ENCODE measurements around the gene ARL6IP4.
"Not testable (repeated sequence)": the region's sequence is repeated elsewhere in the genome, so short reads cannot be mapped to it uniquely, and the experiment has no call there.

Gene ARL6IP4

DNA sequence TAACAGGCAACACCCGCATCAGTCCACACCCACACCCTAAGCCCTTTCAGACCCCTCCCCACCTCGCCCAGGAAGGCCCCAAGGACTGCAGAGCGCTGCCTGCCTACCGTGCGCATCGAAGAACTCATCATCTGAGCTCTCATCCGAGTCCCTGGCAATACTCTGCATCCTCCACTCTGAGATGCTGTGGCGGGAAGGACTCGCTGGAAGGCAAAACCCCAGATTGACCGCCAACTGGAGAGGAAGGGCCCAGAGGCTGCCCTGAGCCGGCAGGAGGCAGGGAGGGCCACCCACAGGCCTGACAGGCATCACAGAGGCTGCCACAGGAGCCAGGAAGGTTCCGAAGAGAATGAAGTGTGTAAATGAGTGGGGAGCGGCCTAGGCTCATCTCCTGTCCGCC is 23.8 kb downstream of the ARL6IP4 start:
- H3K36me3 ChIP-seq (ENCODE audit: control insufficient read depth in 5 of 5, insufficient read depth in 5 of 5, low read length in 5 of 5), result peaks cover 0 to 58% (median 50%) of the 10 kb centered on the region in 5 donors
- H3K27ac ChIP-seq (ENCODE audit: low read depth, low read length), result no peak overlapping the region
- H3K4me1 ChIP-seq (ENCODE audit: control insufficient read depth in 5 of 5, insufficient read depth in 5 of 5, low read length in 5 of 5), result no peaks in the 10 kb centered on the region

DNA sequence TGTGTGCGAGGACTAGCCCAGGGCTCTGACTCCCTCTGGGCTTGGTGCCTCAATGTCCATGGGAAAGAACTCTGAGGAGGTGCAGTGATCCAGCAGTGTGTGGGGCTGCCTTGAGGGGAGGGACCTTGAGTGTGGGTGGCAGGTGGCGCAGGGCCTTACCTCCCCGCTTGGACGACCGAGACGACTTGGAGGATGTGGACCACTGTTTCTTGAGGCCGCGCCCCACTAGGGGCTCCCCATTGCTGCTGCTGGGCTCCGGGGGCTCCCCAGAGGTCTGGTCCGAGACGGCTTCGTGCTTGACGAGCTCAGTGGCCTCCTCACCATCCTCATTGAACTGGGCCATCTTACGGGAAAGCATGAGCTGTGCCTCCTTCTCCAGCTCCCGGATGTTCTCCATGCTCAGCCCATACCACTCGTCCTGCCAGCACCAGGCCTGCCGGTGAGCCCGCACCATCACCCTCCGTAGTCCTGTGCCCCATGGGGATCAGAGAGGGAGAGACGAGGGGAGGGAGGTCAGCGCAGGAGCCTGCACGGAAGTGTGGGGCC is 24.7 kb downstream of the ARL6IP4 start:
- no peaks in the 10 kb centered on the region for H3K27me3 ChIP-seq (ENCODE audit: control insufficient read depth in 5 of 5, insufficient read depth in 4 of 5, low read length in 5 of 5)
- H3K9ac ChIP-seq (ENCODE audit: low read length in 5 of 5), result no peak overlapping the region
- H3K9me3 ChIP-seq (ENCODE audit: control insufficient read depth in 5 of 5, low read length in 5 of 5), result no peaks in the 10 kb centered on the region
- no peak overlapping the region for H3K4me3 ChIP-seq (ENCODE audit: low read depth in 1 of 5, low read length in 5 of 5)
- H3K36me3 ChIP-seq (ENCODE audit: control insufficient read depth in 5 of 5, insufficient read depth in 5 of 5, low read length in 5 of 5), result peaks cover 0 to 58% (median 55%) of the 10 kb centered on the region in 5 donors
- H3K4me1 ChIP-seq (ENCODE audit: control insufficient read depth in 5 of 5, insufficient read depth in 5 of 5, low read length in 5 of 5), result no peaks in the 10 kb centered on the region
- H3K27ac ChIP-seq (ENCODE audit: low read depth, low read length), result no peak overlapping the region

More for the DNA sequence above, 23.8 kb downstream of the ARL6IP4 start:
- Histone ChIP-seq H3K27me3 (ENCODE audit: control insufficient read depth in 5 of 5, insufficient read depth in 4 of 5, low read length in 5 of 5) (no peaks in the 10 kb centered on the region), H3K9ac (ENCODE audit: low read length in 5 of 5) (no peak overlapping the region), H3K9me3 (ENCODE audit: control insufficient read depth in 5 of 5, low read length in 5 of 5) (no peaks in the 10 kb centered on the region), H3K4me3 (ENCODE audit: low read depth in 1 of 5, low read length in 5 of 5) (no peak overlapping the region)

DNA sequence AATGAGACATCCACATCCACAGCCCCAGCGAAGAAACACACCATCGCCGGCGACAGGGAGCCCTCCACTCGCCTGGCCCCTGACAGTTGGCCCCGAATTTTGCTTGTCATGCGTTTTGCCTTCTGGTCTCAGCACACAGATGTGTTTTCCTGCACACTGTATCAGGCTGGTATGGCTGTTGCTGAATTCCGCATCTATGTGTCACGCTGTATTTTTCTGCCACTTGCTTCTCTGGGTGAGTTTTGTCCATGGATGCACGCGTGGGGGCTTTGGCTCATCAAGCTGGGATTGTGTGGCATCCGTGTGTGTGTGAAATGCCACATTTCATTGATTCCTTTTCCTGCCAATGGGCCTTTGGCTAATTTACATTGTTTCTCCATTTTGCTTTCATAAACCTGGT is 26.5 kb downstream of the ARL6IP4 start:
- Histone ChIP-seq H3K27me3 (ENCODE audit: control insufficient read depth in 5 of 5, insufficient read depth in 4 of 5, low read length in 5 of 5) (no peaks in the 10 kb centered on the region), H3K4me1 (ENCODE audit: control insufficient read depth in 5 of 5, insufficient read depth in 5 of 5, low read length in 5 of 5) (peaks cover 0 to 4% (median 0%) of the 10 kb centered on the region in 5 donors), H3K4me3 (ENCODE audit: low read depth in 1 of 5, low read length in 5 of 5) (no peak overlapping the region), H3K9me3 (ENCODE audit: control insufficient read depth in 5 of 5, low read length in 5 of 5) (no peaks in the 10 kb centered on the region), H3K27ac (ENCODE audit: low read depth, low read length) (no peak overlapping the region), H3K36me3 (ENCODE audit: control insufficient read depth in 5 of 5, insufficient read depth in 5 of 5, low read length in 5 of 5) (peaks cover 0 to 62% (median 57%) of the 10 kb centered on the region in 5 donors), H3K9ac (ENCODE audit: low read length in 5 of 5) (no peak overlapping the region)

DNA sequence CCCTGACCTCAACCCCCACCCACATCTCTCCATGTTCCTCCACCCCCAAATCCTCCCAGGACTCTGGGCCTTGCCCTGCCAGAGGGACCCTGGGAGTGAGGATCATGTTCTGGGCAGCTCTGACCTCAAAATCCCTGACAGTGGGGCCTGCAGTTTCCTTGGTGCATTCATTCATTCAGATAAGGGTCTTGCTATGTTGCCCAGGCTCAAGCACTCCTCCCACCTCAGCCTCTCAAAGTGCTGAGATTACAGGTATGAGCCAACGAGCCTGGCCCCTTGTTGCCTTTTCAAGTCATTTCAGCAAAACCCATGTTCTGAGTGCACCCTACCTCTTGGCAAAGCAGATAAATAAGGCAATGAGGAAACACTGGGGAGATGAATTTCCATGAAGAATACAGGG is 29.6 kb downstream of the ARL6IP4 start:
- no peak overlapping the region for H3K4me3 ChIP-seq (ENCODE audit: low read depth in 1 of 5, low read length in 5 of 5)
- no peak overlapping the region for H3K27ac ChIP-seq (ENCODE audit: low read depth, low read length)
- no peaks in the 10 kb centered on the region for H3K27me3 ChIP-seq (ENCODE audit: control insufficient read depth in 5 of 5, insufficient read depth in 4 of 5, low read length in 5 of 5)
- peaks cover 0 to 69% (median 53%) of the 10 kb centered on the region in 5 donors for H3K36me3 ChIP-seq (ENCODE audit: control insufficient read depth in 5 of 5, insufficient read depth in 5 of 5, low read length in 5 of 5)
- peaks cover 0 to 4% (median 0%) of the 10 kb centered on the region in 5 donors for H3K4me1 ChIP-seq (ENCODE audit: control insufficient read depth in 5 of 5, insufficient read depth in 5 of 5, low read length in 5 of 5)
- H3K9me3 ChIP-seq (ENCODE audit: control insufficient read depth in 5 of 5, low read length in 5 of 5), result no peaks in the 10 kb centered on the region
- H3K9ac ChIP-seq (ENCODE audit: low read length in 5 of 5), result no peak overlapping the region

DNA sequence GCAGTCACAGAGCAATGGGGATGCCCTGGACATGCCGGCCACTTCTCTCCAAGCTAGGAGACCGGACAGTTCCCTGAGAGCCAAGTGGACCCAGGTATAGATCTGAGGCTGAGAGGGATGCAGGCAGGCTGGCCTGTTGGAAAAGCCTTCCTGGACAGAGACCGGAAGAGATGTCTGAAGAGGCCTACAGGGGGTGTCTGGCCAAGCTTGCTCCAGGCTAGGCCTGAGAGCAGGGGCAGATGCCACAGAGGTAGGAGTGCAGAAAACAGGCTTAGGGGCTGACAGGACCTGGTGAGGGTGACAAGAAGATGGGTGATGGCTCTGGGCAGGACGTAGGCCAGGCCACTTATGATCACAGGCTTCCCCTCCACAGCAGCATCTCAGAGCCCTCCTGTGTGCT is 30.2 kb downstream of the ARL6IP4 start:
- H3K36me3 ChIP-seq (ENCODE audit: control insufficient read depth in 5 of 5, insufficient read depth in 5 of 5, low read length in 5 of 5), result peaks cover 0 to 63% (median 49%) of the 10 kb centered on the region in 5 donors
- H3K4me1 ChIP-seq (ENCODE audit: control insufficient read depth in 5 of 5, insufficient read depth in 5 of 5, low read length in 5 of 5), result peaks cover 0 to 4% (median 0%) of the 10 kb centered on the region in 5 donors
- no peaks in the 10 kb centered on the region for H3K27me3 ChIP-seq (ENCODE audit: control insufficient read depth in 5 of 5, insufficient read depth in 4 of 5, low read length in 5 of 5)
- no peak overlapping the region for H3K4me3 ChIP-seq (ENCODE audit: low read depth in 1 of 5, low read length in 5 of 5)
- H3K9me3 ChIP-seq (ENCODE audit: control insufficient read depth in 5 of 5, low read length in 5 of 5), result no peaks in the 10 kb centered on the region
- no peak overlapping the region for H3K9ac ChIP-seq (ENCODE audit: low read length in 5 of 5)
- H3K27ac ChIP-seq (ENCODE audit: low read depth, low read length), result no peak overlapping the region

DNA sequence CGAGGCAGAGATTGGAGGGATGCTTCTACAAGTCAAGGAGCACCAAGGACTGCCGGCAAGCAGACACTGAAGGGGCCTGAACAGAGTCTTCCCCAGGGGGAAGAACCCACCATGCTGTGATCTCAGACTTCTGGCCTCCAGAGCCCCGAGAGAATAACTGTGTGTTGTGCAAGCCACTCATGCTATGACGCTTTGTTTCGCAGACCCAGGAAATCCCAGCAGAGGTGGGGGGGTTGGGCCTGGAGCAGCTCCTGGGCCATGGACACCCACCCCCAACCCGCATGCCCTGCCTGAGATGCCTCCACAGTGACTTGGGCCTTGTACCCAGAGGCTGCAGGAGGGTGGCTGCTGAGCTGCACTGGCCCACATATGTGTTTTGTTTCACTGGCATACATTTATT is 31.2 kb downstream of the ARL6IP4 start:
- no peak overlapping the region for H3K27ac ChIP-seq (ENCODE audit: low read depth, low read length)
- no peak overlapping the region for H3K9ac ChIP-seq (ENCODE audit: low read length in 5 of 5)
- H3K27me3 ChIP-seq (ENCODE audit: control insufficient read depth in 5 of 5, insufficient read depth in 4 of 5, low read length in 5 of 5), result no peaks in the 10 kb centered on the region
- peaks cover 0 to 4% (median 0%) of the 10 kb centered on the region in 5 donors for H3K4me1 ChIP-seq (ENCODE audit: control insufficient read depth in 5 of 5, insufficient read depth in 5 of 5, low read length in 5 of 5)
- H3K9me3 ChIP-seq (ENCODE audit: control insufficient read depth in 5 of 5, low read length in 5 of 5), result no peaks in the 10 kb centered on the region
- peaks cover 0 to 63% (median 49%) of the 10 kb centered on the region in 5 donors for H3K36me3 ChIP-seq (ENCODE audit: control insufficient read depth in 5 of 5, insufficient read depth in 5 of 5, low read length in 5 of 5)
- H3K4me3 ChIP-seq (ENCODE audit: low read depth in 1 of 5, low read length in 5 of 5), result no peak overlapping the region

DNA sequence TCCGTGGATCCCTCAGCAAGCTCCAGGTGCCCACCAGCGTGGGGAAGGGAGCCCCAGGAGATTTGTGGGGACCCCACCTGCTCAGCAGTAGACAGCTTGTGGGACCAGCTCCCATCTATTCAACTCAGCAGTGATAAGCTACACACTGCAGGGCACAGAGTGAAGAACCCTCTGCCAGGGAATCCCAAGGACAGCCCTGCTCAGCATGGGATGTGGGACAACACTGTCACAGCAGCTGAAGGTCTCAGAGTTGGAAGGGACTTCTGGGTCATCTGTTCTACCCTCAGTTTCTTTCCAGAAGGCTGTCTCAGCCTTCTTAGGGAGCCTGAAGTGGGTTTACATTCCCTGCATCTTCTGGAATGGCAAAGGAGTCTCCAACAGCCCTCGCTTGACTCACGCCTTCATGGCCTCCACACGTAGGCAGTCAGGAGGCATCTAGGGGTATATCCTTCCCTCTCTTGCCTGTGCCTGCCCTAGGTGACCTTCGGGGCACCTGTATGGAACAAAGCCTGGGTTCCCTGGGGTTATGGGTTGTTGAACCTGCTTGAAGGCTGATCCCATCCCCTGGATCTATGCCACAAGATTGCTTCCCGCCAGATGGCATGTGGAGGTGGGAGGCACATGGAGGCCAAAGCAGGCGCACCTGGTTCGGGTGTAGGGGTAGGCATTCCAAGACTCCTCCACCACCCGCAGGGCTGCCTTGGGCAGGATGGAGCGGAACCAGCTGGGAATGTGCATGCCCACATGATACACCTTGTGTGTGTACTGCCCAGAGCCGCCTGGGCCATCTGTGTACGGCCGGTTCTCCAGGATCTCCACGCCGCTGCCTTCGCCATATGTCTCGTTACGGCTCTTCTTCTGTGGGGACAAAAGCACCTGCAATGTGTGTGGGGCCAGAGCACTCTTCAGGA is 33.0 kb downstream of the ARL6IP4 start:
- Histone ChIP-seq H3K27me3 (ENCODE audit: control insufficient read depth in 5 of 5, insufficient read depth in 4 of 5, low read length in 5 of 5) (no peaks in the 10 kb centered on the region), H3K4me1 (ENCODE audit: control insufficient read depth in 5 of 5, insufficient read depth in 5 of 5, low read length in 5 of 5) (peaks cover 0 to 4% (median 0%) of the 10 kb centered on the region in 5 donors), H3K36me3 (ENCODE audit: control insufficient read depth in 5 of 5, insufficient read depth in 5 of 5, low read length in 5 of 5) (peaks cover 0 to 52% (median 36%) of the 10 kb centered on the region in 5 donors), H3K9me3 (ENCODE audit: control insufficient read depth in 5 of 5, low read length in 5 of 5) (no peaks in the 10 kb centered on the region), H3K9ac (ENCODE audit: low read length in 5 of 5) (no peak overlapping the region), H3K4me3 (ENCODE audit: low read depth in 1 of 5, low read length in 5 of 5) (no peak overlapping the region), H3K27ac (ENCODE audit: low read depth, low read length) (no peak overlapping the region)

DNA sequence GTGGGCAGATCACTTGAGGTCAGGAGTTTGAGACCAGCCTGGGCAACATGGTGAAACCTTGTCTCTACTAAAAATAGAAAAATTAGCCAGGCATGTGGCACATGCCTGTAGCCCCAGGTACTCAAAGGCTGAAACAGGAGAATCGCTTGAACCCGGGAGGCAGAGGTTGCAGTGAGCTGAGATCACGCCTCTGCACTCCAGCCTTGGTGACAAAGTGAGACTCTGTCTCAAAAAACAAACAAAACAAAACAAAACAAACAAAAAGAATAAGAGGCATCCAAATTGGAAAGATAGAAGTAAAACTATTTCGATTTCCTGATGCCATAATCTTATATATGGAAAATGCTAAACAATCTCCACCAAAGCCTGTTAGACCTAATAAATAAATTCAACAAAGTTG is 34.0 kb downstream of the ARL6IP4 start:
- not testable (repeated sequence) for H3K9ac ChIP-seq (ENCODE audit: low read length in 5 of 5); H3K27ac ChIP-seq (ENCODE audit: low read depth, low read length); H3K4me3 ChIP-seq (ENCODE audit: low read depth in 1 of 5, low read length in 5 of 5); H3K27me3 ChIP-seq (ENCODE audit: control insufficient read depth in 5 of 5, insufficient read depth in 4 of 5, low read length in 5 of 5); H3K4me1 ChIP-seq (ENCODE audit: control insufficient read depth in 5 of 5, insufficient read depth in 5 of 5, low read length in 5 of 5); H3K9me3 ChIP-seq (ENCODE audit: control insufficient read depth in 5 of 5, low read length in 5 of 5)
- H3K36me3 ChIP-seq (ENCODE audit: control insufficient read depth in 5 of 5, insufficient read depth in 5 of 5, low read length in 5 of 5), result peaks cover 0 to 42% (median 25%) of the 10 kb centered on the region in 5 donors

DNA sequence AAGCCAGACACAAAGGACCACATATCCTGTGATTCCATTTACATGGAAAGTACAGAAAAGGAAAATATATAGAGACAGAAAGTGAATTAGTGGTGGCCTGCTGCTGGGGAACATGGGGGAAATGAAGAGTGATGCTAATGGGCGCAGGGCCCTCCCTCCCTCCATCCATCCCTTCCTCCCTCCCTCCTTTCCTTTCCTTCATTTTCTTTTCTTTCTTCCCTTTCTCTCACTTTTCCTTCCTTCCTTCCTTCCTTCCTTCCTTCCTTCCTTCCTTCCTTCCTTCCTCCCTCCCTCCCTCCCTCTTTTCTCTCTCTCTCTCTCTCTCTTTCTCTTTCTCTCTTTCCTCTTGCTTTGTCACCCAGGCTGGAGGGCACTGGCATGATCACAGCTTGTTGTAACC is 37.3 kb downstream of the ARL6IP4 start:
- H3K4me1 ChIP-seq (ENCODE audit: control insufficient read depth in 5 of 5, insufficient read depth in 5 of 5, low read length in 5 of 5), result no peaks in the 10 kb centered on the region
- peaks cover 0 to 11% (median 6%) of the 10 kb centered on the region in 5 donors for H3K36me3 ChIP-seq (ENCODE audit: control insufficient read depth in 5 of 5, insufficient read depth in 5 of 5, low read length in 5 of 5)
- H3K9me3 ChIP-seq (ENCODE audit: control insufficient read depth in 5 of 5, low read length in 5 of 5), result no peaks in the 10 kb centered on the region
- no peak overlapping the region for H3K9ac ChIP-seq (ENCODE audit: low read length in 5 of 5)
- H3K27me3 ChIP-seq (ENCODE audit: control insufficient read depth in 5 of 5, insufficient read depth in 4 of 5, low read length in 5 of 5), result no peaks in the 10 kb centered on the region
- no peak overlapping the region for H3K4me3 ChIP-seq (ENCODE audit: low read depth in 1 of 5, low read length in 5 of 5)
- no peak overlapping the region for H3K27ac ChIP-seq (ENCODE audit: low read depth, low read length)

DNA sequence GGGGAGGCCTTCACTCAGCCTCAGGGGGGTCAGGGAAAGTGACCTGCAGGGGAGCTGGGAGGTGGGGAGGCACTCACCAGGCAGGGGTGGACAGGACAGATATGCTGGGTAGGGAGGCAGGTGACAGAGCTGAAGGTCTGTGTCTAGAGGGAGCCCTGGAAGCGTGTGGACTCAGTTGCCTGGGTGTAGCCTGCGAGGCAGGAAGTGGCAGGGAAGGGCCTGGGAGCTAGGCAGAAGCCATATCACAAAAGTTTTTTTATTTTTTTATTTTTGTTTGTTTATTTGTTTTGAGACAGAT is 39.3 kb downstream of the ARL6IP4 start:
- no peaks in the 10 kb centered on the region for H3K27me3 ChIP-seq (ENCODE audit: control insufficient read depth in 5 of 5, insufficient read depth in 4 of 5, low read length in 5 of 5)
- H3K4me1 ChIP-seq (ENCODE audit: control insufficient read depth in 5 of 5, insufficient read depth in 5 of 5, low read length in 5 of 5), result no peaks in the 10 kb centered on the region
- H3K27ac ChIP-seq (ENCODE audit: low read depth, low read length), result no peak overlapping the region
- no peak overlapping the region for H3K9ac ChIP-seq (ENCODE audit: low read length in 5 of 5)
- peaks cover 0 to 3% (median 0%) of the 10 kb centered on the region in 5 donors for H3K36me3 ChIP-seq (ENCODE audit: control insufficient read depth in 5 of 5, insufficient read depth in 5 of 5, low read length in 5 of 5)
- H3K4me3 ChIP-seq (ENCODE audit: low read depth in 1 of 5, low read length in 5 of 5), result no peak overlapping the region
- H3K9me3 ChIP-seq (ENCODE audit: control insufficient read depth in 5 of 5, low read length in 5 of 5), result no peaks in the 10 kb centered on the region

Data from subcutaneous abdominal adipose tissue (tissue), 5 donors.